CD4-positive, alpha-beta T cell treated with Interleukin-1 beta for 1 hour (primary cell): ENCODE measurements around the gene AGBL4.

Source experiments
- DNase-seq, 2 donors: peaks; one replicate each; pipeline ENCODE4 v3.0.0-alpha.2; 2020 to 2022

The AGBL4 gene

DNA sequence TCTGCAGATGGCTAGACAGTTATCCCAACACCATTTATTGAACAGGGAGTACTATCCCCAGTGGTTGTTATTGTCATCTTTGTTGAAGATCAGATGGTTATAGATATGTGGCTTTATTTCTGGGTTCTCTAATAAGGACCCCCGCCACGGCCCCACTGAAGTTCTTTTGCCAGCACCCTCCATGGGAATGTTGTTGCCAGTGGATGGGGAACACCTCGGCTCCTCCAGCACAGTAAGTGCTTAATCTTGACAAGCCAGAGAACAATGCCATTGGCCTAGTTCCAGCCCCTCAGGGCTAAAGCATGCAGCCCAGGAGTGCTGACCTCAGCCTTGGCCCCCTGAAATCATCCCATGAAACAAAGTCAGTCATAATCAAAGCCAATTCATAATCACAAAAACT, 337.6 kb downstream of the AGBL4 start:
- no peak for DNase-seq

DNA sequence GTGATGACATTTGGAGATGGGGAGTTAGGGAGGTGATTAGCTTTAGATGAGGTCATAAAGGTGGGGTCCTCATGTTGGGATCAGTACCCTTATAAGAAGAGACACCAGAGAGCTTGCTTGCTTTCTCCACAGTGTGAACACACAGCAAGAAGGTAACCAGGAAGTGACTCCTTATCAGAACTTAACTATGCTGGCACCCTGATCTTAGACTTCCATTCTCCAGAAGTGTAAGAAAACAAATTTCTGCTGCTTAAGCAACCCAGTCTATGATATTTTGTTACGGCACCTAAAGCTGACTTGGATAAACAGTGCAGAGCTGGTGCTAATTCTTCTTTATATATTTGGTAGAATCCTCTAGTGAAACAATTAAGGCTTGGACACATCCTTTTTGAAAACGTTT, 346.0 kb downstream of the AGBL4 start:
- DNase-seq, result no peak

DNA sequence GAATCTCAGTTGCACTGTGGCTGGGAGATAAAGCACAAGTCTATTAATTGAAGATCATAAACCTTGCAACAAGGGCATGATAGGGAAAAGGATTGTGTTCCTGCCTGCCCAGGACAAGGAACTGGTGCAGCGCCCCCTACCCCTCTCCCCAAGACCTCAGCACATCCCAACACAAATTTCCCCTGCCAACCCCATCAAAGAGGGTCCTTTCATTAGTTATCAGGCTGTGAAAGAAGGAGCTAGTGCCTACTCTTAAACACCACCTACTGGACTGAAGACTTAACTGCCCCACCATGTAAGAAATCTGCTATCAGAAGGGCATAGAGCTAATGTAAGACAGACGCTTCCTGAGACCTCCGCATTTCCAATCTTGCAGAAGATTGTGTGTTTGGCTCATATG, 372.6 kb downstream of the AGBL4 start:
- no peak for DNase-seq

DNA sequence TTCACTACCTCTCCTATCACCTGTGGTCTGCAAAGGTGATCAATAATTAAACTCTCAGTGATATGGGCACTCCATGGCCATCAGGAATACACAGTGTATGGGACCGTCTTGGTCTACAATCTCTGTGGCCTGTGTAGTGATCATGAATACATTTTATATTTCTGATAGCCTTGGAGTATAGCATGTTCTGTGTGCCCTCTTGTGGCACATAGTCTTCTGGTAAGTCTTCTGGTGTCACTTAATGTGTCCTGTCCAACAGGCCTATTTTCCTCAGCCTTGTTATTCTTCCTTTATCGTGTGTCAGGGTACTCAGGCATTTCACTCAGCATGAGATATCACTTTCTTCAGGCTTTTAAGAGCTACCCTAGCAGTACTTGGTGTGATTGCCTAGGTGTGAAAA, 393.6 kb downstream of the AGBL4 start:
- no peak for DNase-seq

DNA sequence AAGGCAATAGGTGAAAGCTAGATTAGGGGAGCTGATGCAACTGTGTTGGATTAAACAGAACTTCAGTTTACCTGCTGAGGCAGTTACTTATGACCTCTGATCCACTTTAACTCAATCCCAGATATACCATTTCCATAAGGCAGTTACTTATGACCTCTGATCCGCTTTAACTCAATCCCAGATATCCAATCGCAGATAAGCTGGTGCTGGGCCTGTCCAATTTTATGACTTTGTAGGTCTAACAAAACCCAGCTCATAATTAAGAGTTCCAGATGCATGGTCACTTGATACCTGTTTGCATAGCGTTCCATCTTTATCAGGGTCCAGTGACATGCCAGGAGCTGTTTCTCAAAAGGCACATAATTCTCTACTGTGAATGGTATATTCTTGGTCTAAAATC, 396.0 kb downstream of the AGBL4 start:
- no peak for DNase-seq

DNA sequence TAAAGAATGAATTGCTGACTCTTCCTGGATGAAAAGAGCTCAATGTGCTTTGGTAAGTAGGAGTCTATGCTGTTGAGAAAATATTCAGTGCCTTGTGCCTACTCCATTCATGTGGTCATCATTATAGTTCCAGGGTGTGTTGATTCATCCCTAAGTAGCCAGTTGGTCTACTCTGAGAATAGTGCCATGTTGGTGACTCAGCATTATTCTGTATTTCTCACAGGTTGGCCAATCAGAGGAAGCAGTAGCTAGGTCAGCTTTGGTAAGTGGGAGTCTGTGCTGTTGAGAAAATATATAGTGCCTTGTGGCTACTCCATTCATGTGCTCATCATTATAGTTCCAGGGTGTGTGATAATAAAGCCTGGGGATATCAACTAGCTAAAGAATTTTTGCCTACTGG, 397.3 kb downstream of the AGBL4 start:
- DNase-seq, result no peak

DNA sequence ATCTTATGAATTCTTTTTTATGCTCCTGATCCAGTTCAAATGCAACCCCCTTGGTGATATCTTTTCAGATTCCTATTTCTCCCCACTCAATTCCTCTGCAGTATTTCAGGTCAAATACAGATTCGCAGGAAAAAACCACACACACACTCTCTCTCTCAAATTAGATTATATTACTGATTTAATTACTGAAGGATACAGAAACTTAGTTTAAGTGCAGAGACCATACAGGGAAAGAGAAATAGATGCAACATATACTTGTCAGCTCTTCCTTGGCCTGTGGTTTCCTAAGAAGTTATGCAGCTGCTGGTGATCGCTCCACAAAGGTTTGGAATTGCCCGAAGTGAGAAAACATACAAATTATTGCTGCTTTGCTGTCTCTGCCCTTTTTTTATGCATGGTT, 400.9 kb downstream of the AGBL4 start:
- no peak for DNase-seq

DNA sequence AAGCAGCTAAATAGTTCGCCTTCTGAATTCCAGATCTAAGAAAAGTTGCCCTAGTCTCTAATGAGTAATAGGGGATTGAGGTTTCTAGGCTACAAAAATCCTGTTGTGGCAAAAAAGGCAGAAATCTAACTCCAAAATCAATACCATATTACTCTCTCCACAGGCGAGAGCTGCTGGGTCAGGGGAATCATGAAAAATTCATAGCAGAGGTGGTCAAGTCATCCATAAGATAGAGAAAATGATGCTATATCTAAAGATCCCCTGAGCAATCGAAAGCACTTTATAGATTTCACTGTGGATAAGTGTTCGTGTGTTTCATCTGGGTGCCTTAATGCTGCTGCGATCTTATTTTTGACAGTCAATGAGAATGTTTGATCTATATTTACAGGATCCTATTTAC, 417.7 kb downstream of the AGBL4 start:
- no peak for DNase-seq

DNA sequence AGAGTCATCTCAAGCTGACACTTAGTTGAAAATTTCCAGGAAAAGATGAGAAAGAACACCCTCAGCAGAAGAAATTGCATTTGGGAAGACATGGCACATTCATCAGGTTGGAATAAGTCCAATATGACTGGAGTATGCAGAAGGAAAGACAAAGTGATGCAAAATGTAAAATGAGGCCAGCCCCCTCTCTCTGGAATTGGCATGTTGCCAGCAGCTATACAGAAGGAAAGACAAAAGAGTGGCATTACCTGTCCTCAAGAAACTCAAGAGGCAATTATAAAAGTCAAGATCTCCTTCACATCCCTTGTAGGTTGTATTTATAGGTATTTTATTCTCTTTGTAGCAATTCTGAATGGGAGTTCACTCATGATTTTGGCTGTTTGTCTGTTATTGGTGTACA, 426.3 kb downstream of the AGBL4 start:
- DNase-seq, result no peak

DNA sequence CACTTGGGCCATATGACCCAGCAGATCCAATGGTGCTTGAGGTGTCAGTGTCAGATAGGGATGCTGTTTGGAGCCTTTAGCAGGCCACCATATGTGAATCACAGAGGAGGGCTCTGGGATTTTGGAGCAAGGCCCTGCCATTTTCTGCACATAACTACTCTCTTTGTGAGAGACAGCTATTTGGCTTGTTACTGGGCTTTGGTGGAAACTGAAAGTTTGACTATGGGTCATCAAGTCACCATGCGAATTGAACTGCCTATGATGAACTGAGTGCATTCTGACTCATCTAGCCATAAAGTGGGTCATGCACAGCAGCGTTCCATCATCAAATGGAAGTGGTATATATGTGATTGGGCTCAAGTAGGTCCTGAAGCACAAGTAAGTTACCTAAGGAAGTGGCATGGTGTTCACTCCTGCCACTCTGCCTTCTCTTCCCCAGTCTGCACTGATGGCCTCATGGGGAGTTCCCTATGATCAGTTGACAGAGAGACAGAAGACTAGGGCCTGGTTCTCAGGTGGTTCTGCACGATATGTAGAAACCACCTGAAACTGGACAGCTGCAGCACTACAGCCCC, 447.3 kb downstream of the AGBL4 start:
- DNase-seq, result no peak

DNA sequence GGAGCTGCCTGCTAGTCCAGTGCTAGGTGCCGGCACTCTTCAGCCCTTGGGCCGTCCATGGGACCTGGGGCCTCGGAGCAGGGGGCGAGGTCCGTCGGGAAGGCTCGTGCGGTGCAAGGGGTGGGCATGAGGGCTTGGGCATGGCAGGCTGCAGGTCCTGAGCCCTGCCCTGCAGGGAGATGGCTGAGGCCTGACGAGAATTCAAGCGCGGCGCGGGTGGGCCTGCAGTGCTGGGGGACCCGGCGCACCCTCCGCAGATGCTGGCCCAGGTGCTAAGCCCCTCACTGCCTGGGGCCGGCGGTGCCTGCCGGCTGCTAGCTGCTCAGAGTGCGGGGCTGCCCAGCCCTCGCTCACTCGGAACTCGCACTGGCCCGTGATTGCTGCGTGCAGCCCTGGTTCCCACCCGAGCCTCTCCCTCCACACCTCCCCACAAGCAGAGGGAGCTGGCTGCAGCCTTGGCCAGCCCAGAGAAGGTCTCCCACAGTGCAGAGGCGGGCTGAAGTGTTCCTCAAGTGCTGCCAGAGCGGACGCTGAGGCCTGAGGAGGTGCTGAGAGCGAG, 467.0 kb downstream of the AGBL4 start:
- no peak for DNase-seq

DNA sequence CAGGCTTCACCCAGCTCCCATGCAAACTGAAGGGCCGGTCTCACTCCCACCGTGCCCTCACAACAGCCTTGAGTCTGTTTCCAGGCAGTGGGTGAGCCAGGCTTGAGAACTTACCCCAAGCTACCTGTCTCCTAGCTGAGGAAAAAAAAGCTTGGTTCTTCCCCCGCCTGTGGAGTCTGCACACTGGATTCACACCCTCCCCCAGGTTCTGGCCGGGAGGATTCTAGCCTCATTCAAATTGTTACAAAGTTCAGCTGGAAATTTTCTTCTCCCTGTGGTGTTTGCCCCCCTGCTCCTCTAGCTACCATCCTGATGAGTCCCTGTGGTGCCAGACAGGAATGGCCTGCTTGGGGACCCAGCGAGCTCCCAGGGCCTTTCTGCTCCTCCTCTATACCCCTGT, 471.7 kb downstream of the AGBL4 start:
- no peak for DNase-seq

DNA sequence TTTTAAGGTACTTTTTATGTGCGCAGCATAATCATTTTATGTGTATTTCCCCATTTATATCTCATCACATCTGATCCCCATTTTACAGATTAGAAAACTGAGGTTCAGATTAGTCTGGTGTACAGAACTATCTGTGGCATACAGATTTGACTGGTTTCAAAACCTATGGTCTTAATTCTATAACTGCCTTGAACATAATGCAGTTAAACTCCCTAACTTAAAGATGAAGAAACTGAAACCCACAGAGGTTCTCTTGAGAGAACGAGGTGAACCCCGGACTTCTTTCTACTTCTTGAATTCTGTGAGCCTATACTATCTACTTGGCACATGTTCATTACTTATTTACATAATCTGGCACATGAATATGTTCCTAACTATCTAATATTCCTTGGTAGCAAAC, 479.1 kb downstream of the AGBL4 start:
- no peak for DNase-seq

DNA sequence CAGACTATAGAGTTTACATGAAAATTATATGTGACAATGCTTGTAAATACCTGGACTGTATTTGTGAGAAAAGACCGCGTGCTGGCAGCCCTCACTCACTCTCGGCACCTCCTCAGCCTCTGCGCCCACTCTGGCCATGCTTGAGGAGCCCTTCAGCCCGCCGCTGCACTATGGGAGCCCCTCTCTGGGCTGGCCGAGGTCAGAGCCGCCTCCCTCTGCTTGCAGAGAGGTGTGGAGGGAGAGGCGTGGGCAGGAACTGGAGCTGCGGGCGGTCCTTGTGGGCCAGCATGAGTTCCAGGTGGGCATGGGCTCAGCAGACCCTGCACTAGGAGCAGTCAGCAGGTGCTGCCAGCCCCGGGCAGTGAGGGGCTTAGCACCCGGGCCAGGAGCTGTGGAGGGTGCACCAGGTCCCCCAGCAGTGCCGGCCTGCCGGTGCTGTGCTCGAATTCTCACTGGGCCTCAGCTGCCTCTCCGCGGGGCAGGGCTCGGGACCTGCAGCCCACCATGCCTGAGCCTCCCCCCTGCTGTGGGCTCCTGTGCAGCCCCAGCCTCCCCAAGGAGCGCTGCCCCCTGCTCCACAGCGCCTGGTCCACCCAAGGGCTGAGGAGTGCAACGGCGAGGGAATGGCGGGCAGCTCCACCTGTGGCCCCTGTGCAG, 482.5 kb downstream of the AGBL4 start:
- DNase-seq, result no peak

DNA sequence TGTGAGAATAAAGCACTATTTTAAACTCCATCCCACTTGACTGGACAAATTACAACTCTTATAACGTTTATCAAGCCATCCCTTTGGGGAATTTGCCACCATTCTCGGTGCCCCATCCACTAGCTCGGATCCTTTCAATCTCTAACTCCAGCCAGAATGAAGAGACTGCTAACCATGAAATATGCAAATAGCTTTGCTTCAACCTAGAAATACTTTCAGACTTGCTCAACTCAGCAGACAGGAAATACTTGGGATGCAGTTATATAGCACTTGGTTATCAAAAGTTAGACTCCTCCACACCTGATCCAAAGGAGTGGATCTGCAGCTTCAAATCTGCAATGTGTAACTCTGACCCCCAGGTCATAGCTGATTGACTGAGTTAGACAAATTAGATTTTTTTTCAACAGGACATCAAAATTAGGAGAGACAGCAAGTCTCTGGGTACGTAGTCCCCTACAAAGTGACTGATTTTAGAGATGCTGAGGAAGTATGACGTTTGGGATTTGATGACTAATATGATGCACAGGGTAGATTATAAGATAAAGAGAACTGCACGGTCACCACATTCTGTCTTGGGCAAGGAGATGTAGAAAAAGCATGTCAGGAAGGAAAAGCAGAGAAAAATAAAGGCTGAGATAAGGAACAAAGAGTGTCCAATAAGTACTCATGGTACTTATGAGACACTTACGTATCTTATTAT, 496.0 kb downstream of the AGBL4 start:
- no peak for DNase-seq

DNA sequence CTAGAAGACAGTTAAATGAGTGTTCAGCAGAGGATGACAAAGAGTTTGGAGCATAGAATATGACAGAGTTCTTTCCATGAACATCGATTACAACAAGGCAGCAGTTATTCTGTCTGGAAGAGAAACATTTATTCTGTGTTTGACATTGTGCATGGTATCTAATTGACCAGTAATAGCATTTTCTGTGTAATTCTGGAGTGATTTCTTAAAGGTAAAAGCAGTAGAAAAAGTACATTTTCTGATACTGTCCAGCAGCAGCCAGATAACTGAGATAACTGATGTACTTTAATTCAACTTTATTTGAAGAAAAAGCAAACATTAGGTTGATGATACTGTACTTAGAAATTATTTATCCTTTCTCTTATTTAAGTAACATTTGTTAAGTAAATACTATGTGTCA, 497.1 kb downstream of the AGBL4 start:
- no peak for DNase-seq

DNA sequence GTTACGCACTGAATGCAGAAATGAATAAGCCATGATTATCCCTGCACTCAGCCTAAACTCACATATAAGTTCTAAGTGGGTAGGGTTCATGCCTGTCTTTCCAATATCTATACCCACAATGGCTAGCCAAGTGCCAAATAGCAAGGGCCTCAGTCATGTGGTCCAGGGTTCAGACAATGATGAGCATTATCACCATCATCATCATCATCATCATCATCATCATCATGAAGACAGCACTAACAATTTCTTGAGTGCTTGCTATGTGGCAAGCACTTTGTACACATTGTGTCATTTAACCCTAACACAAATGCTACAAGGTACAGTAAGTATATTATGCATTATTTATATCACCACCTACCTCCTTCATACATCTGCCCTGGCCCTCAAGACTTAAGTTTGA, 500.0 kb downstream of the AGBL4 start:
- no peak for DNase-seq

DNA sequence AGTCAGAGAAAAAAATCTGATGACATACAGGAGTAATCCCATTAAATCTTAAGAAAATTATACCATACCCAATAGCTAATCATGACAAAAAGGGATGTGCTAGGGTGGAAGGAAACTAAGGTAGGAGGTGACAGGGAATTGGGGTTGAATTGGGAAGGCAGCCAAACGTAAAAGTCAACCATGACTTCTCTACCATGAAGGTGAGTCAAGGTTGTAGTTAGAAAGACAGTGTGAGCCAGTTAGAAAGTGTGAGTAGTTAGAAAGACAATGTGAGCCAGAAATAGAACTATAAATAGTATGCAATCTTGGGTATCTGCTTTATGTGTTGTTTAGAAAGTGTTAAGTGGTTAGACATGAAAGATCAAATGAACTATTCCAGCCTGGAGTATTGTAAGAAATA, 556.8 kb downstream of the AGBL4 start:
- DNase-seq, result no peak

DNA sequence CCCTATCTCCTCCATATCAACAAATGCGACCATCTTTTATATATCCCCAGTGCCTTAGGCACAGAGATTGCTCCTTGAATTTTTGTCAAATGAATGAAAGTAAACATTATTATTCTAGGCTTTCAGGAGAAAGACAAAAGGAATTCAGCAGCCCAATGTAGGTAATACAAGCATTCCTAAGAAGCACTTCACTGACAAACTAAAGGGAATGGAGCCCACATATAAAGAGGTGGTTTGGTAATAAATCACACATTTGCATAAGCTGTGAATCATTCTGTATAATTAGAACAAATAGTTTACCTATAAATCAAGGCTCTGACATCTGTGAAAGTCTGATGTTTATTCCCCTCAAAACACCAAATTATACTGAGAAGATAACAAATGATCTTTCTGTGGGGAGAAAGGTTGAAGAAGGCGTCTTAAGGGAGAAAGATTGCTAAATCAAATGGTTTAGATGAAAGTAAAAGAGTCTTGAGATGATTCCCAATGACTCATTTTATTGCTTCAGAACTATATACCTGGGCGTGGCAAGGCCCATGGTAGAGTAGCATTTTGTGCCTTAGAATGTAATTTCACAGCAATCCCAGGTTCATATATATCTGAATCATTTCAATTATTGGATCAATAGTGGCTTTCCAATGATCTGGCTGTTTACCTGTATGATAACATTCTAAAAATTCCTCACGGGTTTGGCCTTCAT, 558.1 kb downstream of the AGBL4 start:
- no peak for DNase-seq

DNA sequence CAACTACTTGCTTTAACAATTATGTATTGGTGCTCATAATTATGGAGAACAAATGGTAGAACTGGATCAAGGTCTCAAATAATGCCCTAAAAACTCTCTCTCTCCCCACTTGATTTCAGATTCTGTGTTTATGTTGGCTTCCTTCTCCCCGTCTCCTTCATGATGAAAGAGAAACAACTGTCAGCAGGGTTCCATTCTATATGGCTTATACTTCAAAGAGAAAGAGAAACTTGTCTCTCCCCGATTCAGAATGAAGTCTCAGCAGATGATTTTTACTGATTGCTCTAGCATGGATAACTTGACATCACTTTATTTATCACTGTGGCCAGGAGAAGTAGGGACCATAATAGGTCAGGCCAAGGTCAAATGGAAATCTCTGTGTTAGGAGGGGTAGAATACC, 575.6 kb downstream of the AGBL4 start:
- DNase-seq, result no peak

DNA sequence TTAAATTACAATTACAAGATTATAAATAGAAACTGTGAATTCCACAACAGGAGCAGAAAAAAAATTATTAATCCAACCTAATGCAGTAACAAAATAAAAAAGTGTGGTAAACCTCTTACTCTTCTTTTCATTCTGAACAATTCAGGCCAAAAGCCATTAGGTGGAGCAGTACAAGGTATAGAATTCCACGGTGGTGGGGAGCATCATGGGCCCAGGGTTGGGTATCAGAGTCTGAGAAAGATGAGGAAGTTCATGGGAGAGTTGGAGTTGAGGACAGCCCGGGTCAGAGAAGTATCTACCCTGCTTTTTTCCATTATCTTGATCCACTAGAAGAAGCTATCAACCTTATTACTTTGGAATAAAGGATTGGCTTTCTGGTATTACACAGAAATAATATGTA, 586.9 kb downstream of the AGBL4 start:
- DNase-seq, result no peak

DNA sequence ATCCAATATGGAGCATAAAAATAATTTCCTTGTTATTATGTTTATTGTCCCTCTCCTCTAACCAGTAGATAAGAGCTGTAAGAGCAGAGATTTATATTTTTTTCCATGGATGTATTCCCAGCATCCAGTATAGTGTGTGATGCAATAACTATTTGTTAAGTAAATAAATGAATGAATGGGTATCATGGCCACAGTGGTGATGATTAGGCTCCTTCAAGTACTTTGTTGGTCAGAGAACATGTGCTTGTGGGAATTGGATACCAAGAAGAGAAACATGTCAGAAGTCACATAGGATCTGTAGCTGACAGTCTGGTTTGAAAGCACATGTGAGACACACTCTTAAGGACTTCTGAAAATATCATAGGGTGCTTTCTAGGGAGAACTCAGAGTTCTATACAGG, 588.5 kb downstream of the AGBL4 start:
- no peak for DNase-seq

DNA sequence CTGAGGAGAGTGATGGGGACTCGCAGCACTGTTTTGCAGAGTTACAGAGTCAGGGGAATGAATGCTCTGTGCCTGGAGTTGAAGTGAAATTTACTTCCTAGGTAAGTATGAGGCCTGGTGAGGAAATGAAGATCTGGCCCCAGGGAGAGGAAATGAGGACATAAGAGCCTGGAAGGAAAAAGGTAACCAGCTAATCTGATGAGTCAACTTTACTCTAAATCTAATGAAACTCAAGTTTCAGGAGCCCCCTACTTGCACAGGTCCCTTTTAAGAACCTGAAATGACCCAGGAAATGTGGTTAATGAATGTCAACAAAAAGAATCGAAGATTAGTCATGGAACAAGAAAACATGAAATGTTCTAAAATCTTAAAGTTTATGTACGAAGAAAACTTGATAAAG, 599.0 kb downstream of the AGBL4 start:
- DNase-seq, result no peak

DNA sequence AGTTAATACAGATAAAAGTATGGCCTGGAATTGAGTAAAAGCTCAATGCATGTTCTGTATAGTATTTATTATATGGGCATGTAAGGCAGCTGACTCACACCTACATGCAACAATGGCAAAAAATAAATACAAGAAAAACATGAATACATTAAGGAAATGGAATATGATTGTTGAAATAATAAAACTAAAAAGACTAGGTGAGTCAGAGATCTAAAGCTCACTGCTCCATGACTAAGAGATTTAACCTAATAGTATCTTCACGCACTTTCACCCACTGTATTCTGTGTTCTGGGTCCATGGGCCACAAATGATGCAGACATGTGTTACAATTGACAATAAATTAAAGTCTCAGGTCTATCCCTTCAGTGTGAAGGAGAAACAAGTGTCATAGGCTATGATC, 607.0 kb downstream of the AGBL4 start:
- DNase-seq, result no peak
